WTC11 (cell line): ENCODE results near the gene FSD1. TPM values are rescaled to one million over a fixed set of nuclear protein-coding genes. Genes with fewer than 3 reads are reported as not detected.
A peak's percentile ranks its signal among the peaks of the same experiment; 100 is the strongest.

Source experiments
- ATAC-seq: fragments of 200-7000 bp; cut with Tn5 transposase; 2 replicates; pipeline ENCODE4 v1.10.0; 2021; ENCODE audit warnings: mild to moderate bottlenecking, moderate library complexity
- CTCF ChIA-PET: fragments of 300-600 bp; sonication (Branson Sonifier 250); formaldehyde crosslinking; loops from one replicate; lab custom pipeline; 2021; ENCODE audit warnings: antibody characterized with exemption; lab: Charles Lee
- POLR2A ChIA-PET: fragments of 350-600 bp; sonication (Branson Sonifier 250); formaldehyde crosslinking; loops from one replicate; lab custom pipeline; 2021; ENCODE audit warnings: antibody characterized with exemption; lab: Charles Lee
- DNase-seq: peaks from one replicate; pipeline ENCODE4 v3.0.0; 2021; ENCODE audit warnings: low spot score
- H3K27ac Mint-ChIP-seq: 2 replicates; pipeline ENCODE4 v1.8.0; 2021; ENCODE audit warnings: mixed read lengths
- H3K27me3 Mint-ChIP-seq: 2 replicates; pipeline ENCODE4 v1.8.0; 2021; ENCODE audit warnings: low read depth, mild to moderate bottlenecking, moderate library complexity, mixed read lengths
- H3K36me3 Mint-ChIP-seq: 2 replicates; pipeline ENCODE4 v1.8.0; 2021; ENCODE audit warnings: mixed read lengths
- H3K4me1 Mint-ChIP-seq: 2 replicates; pipeline ENCODE4 v1.8.0; 2022; ENCODE audit warnings: mixed read lengths
- H3K4me3 Mint-ChIP-seq: 2 replicates; pipeline ENCODE4 v1.8.0; 2021; ENCODE audit warnings: mild to moderate bottlenecking, moderate library complexity, mixed read lengths
- H3K9me3 Mint-ChIP-seq: 2 replicates; pipeline ENCODE4 v1.8.0; 2021; ENCODE audit warnings: mixed read lengths
- CDX4 ChIP-seq: fragments of 250-450 bp; sonication (Bioruptor Pico); IDR thresholded peaks from 2 replicates; pipeline ENCODE4 v1.9.0; 2021; ENCODE audit warnings: moderate library complexity, mild to moderate bottlenecking, inconsistent platforms, borderline replicate concordance
- FOXJ3 ChIP-seq: sonication (generic); formaldehyde crosslinking; IDR thresholded peaks from 2 replicates; pipeline ENCODE4 v1.9.0; 2021; ENCODE audit warnings: missing genetic modification reagents, mild to moderate bottlenecking, borderline replicate concordance
- FOXP4 ChIP-seq: sonication (generic); formaldehyde crosslinking; IDR thresholded peaks from 2 replicates; pipeline ENCODE4 v1.8.0; 2022; ENCODE audit warnings: mild to moderate bottlenecking, missing genetic modification reagents
- GTF2I ChIP-seq: fragments of 250-450 bp; sonication (Bioruptor Pico); conservative IDR thresholded peaks from 2 replicates; pipeline ENCODE4 v1.4.0; 2021; ENCODE audit warnings: mild to moderate bottlenecking
- IRF2 ChIP-seq: sonication (generic); formaldehyde crosslinking; IDR thresholded peaks from 2 replicates; pipeline ENCODE4 v1.8.0; 2022; ENCODE audit warnings: low read depth, missing genetic modification reagents, borderline replicate concordance
- JUN ChIP-seq: sonication (generic); formaldehyde crosslinking; IDR thresholded peaks from 2 replicates; pipeline ENCODE4 v1.8.0; 2023; ENCODE audit warnings: mild to moderate bottlenecking, missing genetic modification reagents
- RORB ChIP-seq: fragments of 250-450 bp; sonication (Bioruptor Pico); IDR thresholded peaks from 2 replicates; pipeline ENCODE4 v1.9.0; 2021; ENCODE audit warnings: mild to moderate bottlenecking
- SMAD4 ChIP-seq: sonication (generic); formaldehyde crosslinking; IDR thresholded peaks from 2 replicates; pipeline ENCODE4 v1.8.0; 2022; ENCODE audit warnings: mild to moderate bottlenecking, missing genetic modification reagents
- TCF7 ChIP-seq: sonication (generic); formaldehyde crosslinking; IDR thresholded peaks from 2 replicates; pipeline ENCODE4 v1.8.0; 2022; ENCODE audit warnings: mild to moderate bottlenecking, low read depth, missing genetic modification reagents, moderate library complexity
- TEAD1 ChIP-seq: sonication (generic); formaldehyde crosslinking; IDR thresholded peaks from 2 replicates; pipeline ENCODE4 v1.8.0; 2022; ENCODE audit warnings: mild to moderate bottlenecking, missing genetic modification reagents
- ZBTB21 ChIP-seq: sonication (generic); formaldehyde crosslinking; IDR thresholded peaks from 2 replicates; pipeline ENCODE4 v1.8.1; 2023; ENCODE audit warnings: mild to moderate bottlenecking, missing genetic modification reagents, borderline replicate concordance
- ZBTB43 ChIP-seq: sonication (generic); formaldehyde crosslinking; IDR thresholded peaks from 2 replicates; pipeline ENCODE4 v1.8.1; 2023; ENCODE audit warnings: mild to moderate bottlenecking, missing genetic modification reagents
- ZNF532 ChIP-seq: fragments of 250-450 bp; sonication (Bioruptor Pico); IDR thresholded peaks from 2 replicates; pipeline ENCODE4 v1.9.0; 2021; ENCODE audit warnings: mild to moderate bottlenecking, borderline replicate concordance
- ZNF671 ChIP-seq: fragments of 250-450 bp; sonication (Bioruptor Pico); IDR thresholded peaks from 2 replicates; pipeline ENCODE4 v1.8.0; 2021; ENCODE audit warnings: mild to moderate bottlenecking
- total RNA-seq: library from RNA; stranded (reverse); gene quantifications from 3 replicates; pipeline ENCODE4 v1.2.3, GENCODE V29; 2021
- TF ChIP-seq, protein P1 (sequence below): fragments of 200-600 bp; IDR thresholded peaks from 2 replicates; pipeline ENCODE4 v1.8.0; 2022; ENCODE audit warnings: antibody characterized with exemption
- TF ChIP-seq, protein P2 (sequence below): sonication (generic); formaldehyde crosslinking; IDR thresholded peaks from 2 replicates; pipeline ENCODE4 v1.8.0; 2022; ENCODE audit warnings: mild to moderate bottlenecking, missing genetic modification reagents
- TF ChIP-seq, protein P3 (sequence below): sonication (generic); formaldehyde crosslinking; IDR thresholded peaks from 2 replicates; pipeline ENCODE4 v1.8.0; 2022; ENCODE audit warnings: mild to moderate bottlenecking, missing genetic modification reagents

FSD1 gene
- total RNA-seq, 1 experiment from 2014 or later: 61.3 TPM

DNA sequence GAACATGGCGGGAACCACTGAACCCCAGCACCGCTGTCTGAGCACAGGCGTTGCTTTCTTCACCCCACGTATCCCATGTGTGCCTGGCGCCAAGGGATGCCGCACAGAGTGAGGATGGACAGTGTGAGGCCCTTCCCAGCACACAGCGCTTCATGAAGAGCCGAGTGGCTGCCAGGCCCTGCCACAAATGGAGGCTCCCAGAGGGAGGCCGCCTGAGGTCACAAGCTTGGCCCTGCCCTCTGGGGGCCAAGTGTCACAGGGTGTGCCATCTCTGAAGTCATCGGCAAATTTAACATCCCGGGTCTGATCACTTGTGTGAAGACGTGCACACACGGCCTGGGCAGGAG lies 63.4 kb downstream of the FSD1 start:
- POLR2A ChIA-PET: no interaction called here
- Mint-ChIP-seq H3K4me1 (peaks cover 15% of the 10 kb centered on the region), H3K9me3 (no peaks in the 10 kb centered on the region), H3K27me3 (no peaks in the 10 kb centered on the region), H3K36me3 (peaks cover 3% of the 10 kb centered on the region; the same call in 1 of the 2 replicates), H3K4me3 (no peak overlapping the region), H3K27ac (peak overlapping the region; percentile 27; the same call in 1 of the 2 replicates)
- no peak for TF ChIP-seq ZNF671
- TF ChIP-seq TCF7 (CRISPR knock-in tag): no peak
- TF ChIP-seq IRF2 (CRISPR knock-in tag): no peak
- TF ChIP-seq SMAD4 (CRISPR knock-in tag): no peak
- TF ChIP-seq CDX4: no peak
- TF ChIP-seq FOXJ3 (CRISPR knock-in tag): no peak
- TF ChIP-seq ZNF532: no peak
- TF ChIP-seq, protein P1, sequence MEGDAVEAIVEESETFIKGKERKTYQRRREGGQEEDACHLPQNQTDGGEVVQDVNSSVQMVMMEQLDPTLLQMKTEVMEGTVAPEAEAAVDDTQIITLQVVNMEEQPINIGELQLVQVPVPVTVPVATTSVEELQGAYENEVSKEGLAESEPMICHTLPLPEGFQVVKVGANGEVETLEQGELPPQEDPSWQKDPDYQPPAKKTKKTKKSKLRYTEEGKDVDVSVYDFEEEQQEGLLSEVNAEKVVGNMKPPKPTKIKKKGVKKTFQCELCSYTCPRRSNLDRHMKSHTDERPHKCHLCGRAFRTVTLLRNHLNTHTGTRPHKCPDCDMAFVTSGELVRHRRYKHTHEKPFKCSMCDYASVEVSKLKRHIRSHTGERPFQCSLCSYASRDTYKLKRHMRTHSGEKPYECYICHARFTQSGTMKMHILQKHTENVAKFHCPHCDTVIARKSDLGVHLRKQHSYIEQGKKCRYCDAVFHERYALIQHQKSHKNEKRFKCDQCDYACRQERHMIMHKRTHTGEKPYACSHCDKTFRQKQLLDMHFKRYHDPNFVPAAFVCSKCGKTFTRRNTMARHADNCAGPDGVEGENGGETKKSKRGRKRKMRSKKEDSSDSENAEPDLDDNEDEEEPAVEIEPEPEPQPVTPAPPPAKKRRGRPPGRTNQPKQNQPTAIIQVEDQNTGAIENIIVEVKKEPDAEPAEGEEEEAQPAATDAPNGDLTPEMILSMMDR: no peak
- TF ChIP-seq FOXP4 (CRISPR knock-in tag): no peak
- TF ChIP-seq, protein P2, sequence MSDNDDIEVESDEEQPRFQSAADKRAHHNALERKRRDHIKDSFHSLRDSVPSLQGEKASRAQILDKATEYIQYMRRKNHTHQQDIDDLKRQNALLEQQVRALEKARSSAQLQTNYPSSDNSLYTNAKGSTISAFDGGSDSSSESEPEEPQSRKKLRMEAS (CRISPR knock-in tag): no peak
- no peak for TF ChIP-seq RORB (CRISPR knock-in tag)
- TF ChIP-seq TEAD1 (CRISPR knock-in tag): no peak
- no peak for TF ChIP-seq ZBTB21 (CRISPR knock-in tag)
- TF ChIP-seq GTF2I (CRISPR knock-in tag): no peak
- CTCF ChIA-PET: interaction anchor here (0.8 to 6.0 kb wide), 3 partner anchors 8 to 101 kb away, joined by 3 to 37 read pairs (median 6); no protein-coding TSS in a partner anchor
- DNase-seq (no peak), ATAC-seq (no peak)

DNA sequence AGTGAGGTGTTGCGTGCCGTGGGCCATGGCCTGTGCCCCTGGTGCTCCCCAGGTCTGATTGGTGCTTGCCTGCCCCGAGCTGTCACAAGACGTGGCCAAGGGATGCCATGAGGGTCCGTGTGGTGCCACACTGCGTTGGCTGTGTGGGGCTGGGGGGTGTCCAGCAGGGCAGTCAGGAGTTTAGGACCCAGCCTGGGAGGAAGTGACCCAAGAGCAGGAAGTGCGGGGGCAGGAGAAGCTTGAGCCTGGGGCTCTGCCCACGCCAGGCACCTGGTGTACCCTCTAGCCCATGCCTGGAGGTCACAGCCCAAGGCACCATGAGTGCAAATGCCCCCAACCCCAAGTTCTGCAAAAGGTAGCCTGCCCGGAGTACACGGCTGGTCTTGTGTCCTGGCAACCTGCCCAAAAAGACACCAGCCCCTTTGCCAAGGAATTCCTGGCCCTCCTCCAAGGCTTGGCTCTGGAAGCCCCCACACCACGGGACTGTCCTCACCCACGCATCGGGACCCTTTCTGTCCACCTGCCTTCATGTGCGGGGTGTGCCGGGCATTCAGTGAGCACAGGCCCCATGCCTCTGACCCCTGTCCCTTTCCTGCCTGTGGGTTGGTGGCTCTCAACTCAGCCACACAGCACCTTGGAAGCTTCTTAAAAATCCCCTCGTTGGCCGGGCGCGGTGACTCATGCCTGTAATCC lies 63.9 kb downstream of the FSD1 start:
- no peak for DNase-seq
- no peaks in the 10 kb centered on the region for H3K27me3 Mint-ChIP-seq
- TF ChIP-seq, protein P3, sequence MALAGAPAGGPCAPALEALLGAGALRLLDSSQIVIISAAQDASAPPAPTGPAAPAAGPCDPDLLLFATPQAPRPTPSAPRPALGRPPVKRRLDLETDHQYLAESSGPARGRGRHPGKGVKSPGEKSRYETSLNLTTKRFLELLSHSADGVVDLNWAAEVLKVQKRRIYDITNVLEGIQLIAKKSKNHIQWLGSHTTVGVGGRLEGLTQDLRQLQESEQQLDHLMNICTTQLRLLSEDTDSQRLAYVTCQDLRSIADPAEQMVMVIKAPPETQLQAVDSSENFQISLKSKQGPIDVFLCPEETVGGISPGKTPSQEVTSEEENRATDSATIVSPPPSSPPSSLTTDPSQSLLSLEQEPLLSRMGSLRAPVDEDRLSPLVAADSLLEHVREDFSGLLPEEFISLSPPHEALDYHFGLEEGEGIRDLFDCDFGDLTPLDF: no peak
- TF ChIP-seq ZBTB43 (CRISPR knock-in tag): no peak
- TF ChIP-seq SMAD4 (CRISPR knock-in tag): no peak
- no peak for TF ChIP-seq JUN (CRISPR knock-in tag)
- peaks cover 3% of the 10 kb centered on the region; the same call in 1 of the 2 replicates for H3K36me3 Mint-ChIP-seq
- CTCF ChIA-PET: interaction anchor here (1.0 to 1.4 kb wide), 4 partner anchors 16 to 102 kb away, joined by 3 to 6 read pairs (median 4); no protein-coding TSS in a partner anchor
- peak overlapping the region; percentile 64; the same call in 1 of the 2 replicates for H3K27ac Mint-ChIP-seq
- H3K9me3 Mint-ChIP-seq: no peaks in the 10 kb centered on the region
- H3K4me1 Mint-ChIP-seq: peaks cover 15% of the 10 kb centered on the region
- no peak for ATAC-seq
- no peak overlapping the region for H3K4me3 Mint-ChIP-seq
- POLR2A ChIA-PET: interaction anchor here (0.6 kb wide), 1 partner anchor 1169 kb away, joined by 5 read pairs; no protein-coding TSS in a partner anchor
